GM12873 (cell line): Measurements from ENCODE around the gene MCC.

Experiments
- TF ChIP-seq, protein P1 (sequence below): IDR thresholded peaks from 2 replicates; pipeline ENCODE4 v1.5.1; 2012; ENCODE audit warnings: low read depth, mild to moderate bottlenecking, moderate library complexity, low read length, control low read depth; ENCODE audit not compliant: insufficient read depth; ENCODE audit errors: missing control alignments

MCC gene

DNA sequence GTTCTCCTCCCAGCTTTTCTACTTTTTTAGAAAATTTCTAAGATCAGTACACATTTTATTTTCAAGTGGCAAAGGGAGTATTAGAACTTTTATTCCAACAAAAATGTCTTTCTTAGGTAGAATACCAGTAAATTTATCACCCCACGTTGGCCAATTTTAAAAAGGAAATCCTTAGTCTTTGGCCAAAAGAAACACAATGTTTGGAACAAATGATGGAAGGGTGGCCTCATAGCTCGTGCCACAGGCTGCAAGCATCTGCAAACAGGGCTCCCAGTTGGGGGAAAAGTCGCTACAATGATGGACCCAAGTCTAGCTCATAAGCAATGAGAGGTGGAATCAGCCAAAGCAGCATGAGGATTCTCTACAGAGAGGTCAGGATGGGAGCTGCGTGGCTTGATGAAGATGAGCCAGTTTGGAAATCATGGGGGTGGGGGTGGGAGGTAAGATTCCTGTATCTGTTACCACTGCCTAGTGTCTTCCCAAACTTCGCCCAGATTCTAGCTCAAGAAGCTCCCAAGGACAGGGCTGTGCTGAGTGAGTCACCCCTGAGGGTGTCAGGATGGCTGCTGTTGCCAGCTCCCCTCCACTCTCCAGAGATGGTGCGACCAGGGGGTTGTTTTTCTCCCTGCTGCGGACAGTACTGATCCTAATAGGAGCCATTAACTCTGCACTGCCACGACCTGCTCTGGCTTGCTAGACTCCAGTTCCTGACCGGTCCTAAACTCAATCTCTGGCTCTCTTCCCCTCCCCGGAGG, 436.0 kb downstream of the MCC start:
- TF ChIP-seq, protein P1, sequence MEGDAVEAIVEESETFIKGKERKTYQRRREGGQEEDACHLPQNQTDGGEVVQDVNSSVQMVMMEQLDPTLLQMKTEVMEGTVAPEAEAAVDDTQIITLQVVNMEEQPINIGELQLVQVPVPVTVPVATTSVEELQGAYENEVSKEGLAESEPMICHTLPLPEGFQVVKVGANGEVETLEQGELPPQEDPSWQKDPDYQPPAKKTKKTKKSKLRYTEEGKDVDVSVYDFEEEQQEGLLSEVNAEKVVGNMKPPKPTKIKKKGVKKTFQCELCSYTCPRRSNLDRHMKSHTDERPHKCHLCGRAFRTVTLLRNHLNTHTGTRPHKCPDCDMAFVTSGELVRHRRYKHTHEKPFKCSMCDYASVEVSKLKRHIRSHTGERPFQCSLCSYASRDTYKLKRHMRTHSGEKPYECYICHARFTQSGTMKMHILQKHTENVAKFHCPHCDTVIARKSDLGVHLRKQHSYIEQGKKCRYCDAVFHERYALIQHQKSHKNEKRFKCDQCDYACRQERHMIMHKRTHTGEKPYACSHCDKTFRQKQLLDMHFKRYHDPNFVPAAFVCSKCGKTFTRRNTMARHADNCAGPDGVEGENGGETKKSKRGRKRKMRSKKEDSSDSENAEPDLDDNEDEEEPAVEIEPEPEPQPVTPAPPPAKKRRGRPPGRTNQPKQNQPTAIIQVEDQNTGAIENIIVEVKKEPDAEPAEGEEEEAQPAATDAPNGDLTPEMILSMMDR = no peak

DNA sequence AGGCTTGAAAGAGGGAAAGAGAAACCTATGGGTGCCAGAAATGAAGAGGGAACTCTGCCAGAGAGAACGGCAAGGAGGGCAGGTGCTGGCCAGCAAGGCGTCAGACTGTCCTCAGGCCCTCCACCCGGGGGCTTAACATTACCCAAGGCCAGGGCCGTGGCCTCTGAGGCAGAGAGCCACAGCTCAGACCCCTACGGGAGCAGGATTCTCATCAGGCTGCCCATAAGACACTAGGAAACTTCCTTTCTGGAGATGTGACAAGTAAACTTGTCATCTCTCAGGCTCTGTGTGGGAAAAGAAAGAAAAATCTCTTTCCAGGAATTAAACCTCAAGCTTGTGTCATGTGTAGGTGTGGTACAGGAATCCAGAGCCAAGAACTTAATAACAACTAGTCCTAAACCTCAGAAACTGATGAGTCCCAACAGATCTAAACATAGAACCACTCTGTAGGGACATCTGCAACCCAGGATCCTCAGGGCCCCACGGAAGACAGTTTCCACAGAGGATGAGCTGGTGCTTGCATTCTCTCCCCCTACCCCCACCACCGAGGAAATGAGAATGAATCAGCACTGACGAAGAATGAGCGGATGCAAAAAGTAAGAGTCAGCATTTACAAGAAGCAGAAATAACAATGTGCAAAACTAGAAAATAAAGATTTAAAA, 437.4 kb downstream of the MCC start:
- TF ChIP-seq, protein P1 = no peak

DNA sequence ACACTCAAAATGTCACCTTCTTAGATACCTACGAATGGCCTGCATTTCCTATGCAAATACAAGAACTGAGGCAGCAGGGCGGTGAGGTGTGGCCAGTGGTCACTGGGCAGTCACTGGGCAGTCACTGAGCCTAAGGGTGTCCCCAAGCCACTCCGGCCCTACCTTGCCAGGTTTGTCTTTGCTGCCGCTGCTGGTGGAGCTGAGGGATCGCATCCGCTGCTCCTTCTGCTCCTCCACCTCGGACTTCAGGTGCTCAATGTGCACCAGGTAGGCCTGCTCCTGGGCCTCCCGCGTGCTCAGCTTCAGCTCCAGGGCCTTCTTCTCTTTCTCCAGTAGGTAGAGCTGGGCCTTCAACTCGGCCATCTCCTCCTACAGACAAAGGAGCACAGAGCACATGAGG, 439.3 kb downstream of the MCC start:
- TF ChIP-seq, protein P1 = no peak

DNA sequence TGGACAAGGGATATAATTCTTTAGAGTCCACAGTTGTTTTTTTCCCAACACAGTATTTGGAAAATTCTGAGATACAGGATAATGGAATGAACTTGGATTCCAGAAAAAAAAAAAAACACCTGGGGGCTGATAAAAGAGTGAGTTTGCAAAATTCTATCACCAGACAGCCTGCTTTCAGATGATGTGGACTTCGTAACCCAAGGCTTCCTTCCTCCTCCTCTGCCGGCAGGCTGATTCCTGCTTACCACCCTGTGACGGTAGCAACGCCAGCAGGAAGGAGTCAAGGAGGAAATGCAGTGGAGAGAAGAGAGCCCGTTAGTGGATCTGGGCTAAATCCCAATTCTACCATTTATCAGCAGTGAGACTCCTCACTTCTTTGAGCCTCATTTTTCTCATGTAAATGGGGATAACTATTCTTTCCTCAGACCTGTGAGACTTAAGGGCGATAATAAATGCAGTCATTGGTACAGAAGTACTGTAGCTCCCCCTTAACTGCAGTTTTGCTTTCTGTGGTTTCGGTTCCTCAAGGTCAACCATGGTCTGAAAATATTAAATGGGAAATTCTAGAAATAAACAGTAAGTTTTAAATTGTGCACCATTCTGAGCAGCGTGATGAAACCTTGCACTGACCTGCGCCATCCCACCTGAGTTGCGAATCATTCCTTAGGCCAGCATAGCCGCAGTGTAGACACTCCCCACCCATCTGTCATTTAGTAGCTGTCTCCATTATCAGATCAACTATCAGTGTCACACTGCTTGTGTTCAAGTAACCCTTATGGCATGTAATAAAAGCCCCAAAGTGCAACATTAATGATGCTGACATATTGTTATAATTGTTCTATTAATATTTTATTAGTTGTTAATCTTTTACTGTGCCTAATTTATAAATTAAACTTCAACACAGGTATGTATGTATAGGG, 440.3 kb downstream of the MCC start:
- TF ChIP-seq, protein P1 = no peak

DNA sequence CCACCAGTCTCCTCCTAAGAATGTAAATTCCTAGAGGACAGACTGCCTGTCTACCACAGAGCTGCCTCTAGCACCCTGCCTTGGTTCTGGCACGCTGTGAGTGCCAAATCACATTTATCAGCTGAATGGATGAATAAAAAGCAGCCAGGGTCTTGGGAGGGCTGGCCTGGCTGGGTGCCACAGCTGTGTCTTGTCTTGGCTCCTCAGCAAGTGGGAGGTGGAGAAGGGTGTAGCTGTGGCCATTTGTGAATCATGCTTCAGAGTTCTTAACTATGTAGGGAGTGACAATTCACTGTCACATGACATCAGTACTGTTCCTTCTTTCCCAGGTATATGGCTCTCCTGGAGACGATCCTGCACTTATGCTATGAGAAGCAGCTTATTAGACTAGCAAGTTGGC, 441.0 kb downstream of the MCC start:
- TF ChIP-seq, protein P1 = no peak

DNA sequence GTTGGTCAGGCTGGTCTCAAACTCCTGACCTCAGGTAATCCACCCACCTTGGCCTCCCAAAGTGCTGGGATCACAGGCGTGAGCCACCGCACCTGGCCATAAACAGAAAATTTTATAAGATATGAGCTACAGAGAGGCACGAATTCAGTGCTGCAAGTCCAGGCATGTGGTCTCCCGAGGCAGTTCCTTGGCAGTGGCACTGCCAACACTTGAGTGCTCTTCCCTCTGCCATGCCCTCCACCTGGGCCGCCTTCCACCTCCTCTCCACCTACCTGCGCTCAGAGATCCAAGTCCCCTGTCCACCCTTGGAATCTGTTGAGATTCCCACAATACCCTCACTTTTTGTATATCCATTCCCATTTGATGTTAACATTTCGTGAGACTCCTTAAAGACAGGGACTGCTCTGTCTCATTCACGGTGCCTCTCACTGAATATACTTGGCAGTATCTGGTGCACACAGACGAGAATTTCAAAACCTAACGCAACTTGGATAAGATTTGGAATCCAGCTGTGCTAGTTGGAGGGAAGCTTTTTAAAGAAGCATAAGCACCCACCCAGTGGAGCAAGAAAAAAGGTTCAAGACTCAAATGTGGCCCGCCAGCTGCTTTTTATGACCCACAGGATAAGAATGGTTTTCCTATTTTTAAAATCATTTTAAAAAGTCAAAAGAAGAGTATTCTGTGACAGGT, 443.3 kb downstream of the MCC start:
- TF ChIP-seq, protein P1 = no peak
